Femur (tissue), 1 donor: ENCODE measurements around the gene UBTF.

ENCODE experiments used
- DNase-seq: peaks from one replicate; pipeline ENCODE4 v3.0.0-alpha.2; 2017

Gene UBTF

GRCh38 chr17:44219616-44220212 lies at the start of gene UBTF:
Gene UBTF (minus strand): TSS chr17:44219675. CDS start chr17:44218229, 1,446 bp downstream.
- peak; percentile 88 for DNase-seq

- DNase-seq, result no peak
These were observed 49.4 kb upstream of the UBTF start for GRCh38 chr17:44268709-44269534.

- peak; percentile 50 for DNase-seq
These were observed 48.5 kb upstream of the UBTF start, which contains the start of gene SLC4A1 for GRCh38 chr17:44267818-44268490. Gene SLC4A1 (minus strand): TSS chr17:44268135. CDS start chr17:44262866, 5,269 bp downstream.

- DNase-seq, result no peak
These were observed 47.6 kb upstream of the UBTF start for GRCh38 chr17:44267165-44267455.

GRCh38 chr17:44266402-44267164 lies 47.1 kb upstream of the UBTF start:
- DNase-seq, result peak; percentile 55

GRCh38 chr17:44263345-44263902 lies 43.9 kb upstream of the UBTF start:
- DNase-seq, result no peak

- DNase-seq, result no peak
These were observed 43.3 kb upstream of the UBTF start for GRCh38 chr17:44262654-44263225.

GRCh38 chr17:44260296-44260695 lies 40.8 kb upstream of the UBTF start:
- DNase-seq, result no peak

- no peak for DNase-seq
These were observed 39.4 kb upstream of the UBTF start for GRCh38 chr17:44258811-44259351.

- no peak for DNase-seq
These were observed 38.6 kb upstream of the UBTF start for GRCh38 chr17:44257815-44258760.

GRCh38 chr17:44256671-44257070 lies 37.2 kb upstream of the UBTF start:
- DNase-seq, result no peak

- DNase-seq, result no peak
These were observed 36.4 kb upstream of the UBTF start for GRCh38 chr17:44255915-44256314.

GRCh38 chr17:44254361-44255095 lies 35.1 kb upstream of the UBTF start:
- DNase-seq, result no peak

GRCh38 chr17:44253006-44253405 lies 33.5 kb upstream of the UBTF start:
- no peak for DNase-seq

- no peak for DNase-seq
These were observed 31.6 kb upstream of the UBTF start for GRCh38 chr17:44251062-44251461.

- no peak for DNase-seq
These were observed 30.2 kb upstream of the UBTF start for GRCh38 chr17:44249501-44250246.

GRCh38 chr17:44247876-44248736 lies 28.6 kb upstream of the UBTF start:
- no peak for DNase-seq

GRCh38 chr17:44247440-44247841 lies 28.0 kb upstream of the UBTF start:
- DNase-seq, result peak; percentile 68
